Lung (tissue), 12 donors: ENCODE results near the gene SCMH1. TPM values are rescaled to one million over a fixed set of nuclear protein-coding genes. Genes with fewer than 3 reads are reported as not detected.

Experiments used
- ATAC-seq: fragments of 200-7000 bp; cut with Tn5 transposase; one replicate; pipeline ENCODE4 v1.9.1; 2020; ENCODE audit warnings: moderate number of reproducible peaks; ENCODE audit not compliant: insufficient read depth, low FRiP score
- DNase-seq, 3 donors: peaks; one replicate each; pipeline ENCODE4 v3.0.0-alpha.2; 2013 to 2017
- H3K27ac ChIP-seq, 2 donors: one replicate each; pipeline ENCODE4 v1.5.1; 2013; ENCODE audit warnings: mild to moderate bottlenecking in 2 of 2, moderate library complexity in 2 of 2, control low read depth in 1 of 2, inconsistent platforms in 1 of 2, low read depth in 1 of 2, low read length in 1 of 2
- H3K27me3 ChIP-seq, 3 donors: one replicate each; pipeline ENCODE4 v1.5.1; 2013; ENCODE audit warnings: low read length in 2 of 3; ENCODE audit not compliant: control insufficient read depth in 3 of 3, insufficient read depth in 3 of 3
- H3K36me3 ChIP-seq, 4 donors: one replicate each; pipeline ENCODE4 v1.5.1; 2013; ENCODE audit warnings: low read length in 4 of 4, mild to moderate bottlenecking in 1 of 4, moderate library complexity in 1 of 4; ENCODE audit not compliant: control insufficient read depth in 4 of 4, insufficient read depth in 4 of 4
- H3K4me1 ChIP-seq, 5 donors: one replicate each; pipeline ENCODE4 v1.5.1; 2013; ENCODE audit warnings: low read length in 5 of 5, mild to moderate bottlenecking in 2 of 5, moderate library complexity in 1 of 5; ENCODE audit not compliant: control insufficient read depth in 5 of 5, insufficient read depth in 5 of 5
- H3K4me3 ChIP-seq: one replicate; pipeline ENCODE4 v1.5.1; 2013; ENCODE audit warnings: mild to moderate bottlenecking, control low read depth, moderate library complexity
- H3K9ac ChIP-seq, 2 donors: one replicate each; pipeline ENCODE4 v1.5.1; 2013; ENCODE audit warnings: low read length in 2 of 2, control low read depth in 1 of 2; ENCODE audit not compliant: insufficient read depth in 1 of 2
- H3K9me3 ChIP-seq, 4 donors: one replicate each; pipeline ENCODE4 v1.5.1; 2013; ENCODE audit warnings: low read length in 3 of 4, mild to moderate bottlenecking in 1 of 4, moderate library complexity in 1 of 4; ENCODE audit not compliant: control insufficient read depth in 4 of 4, insufficient read depth in 3 of 4
- CTCF ChIP-seq: IDR thresholded peaks from 2 replicates; pipeline ENCODE4 v1.5.1; 2012; ENCODE audit warnings: mild to moderate bottlenecking; ENCODE audit errors: control extremely low read depth, extremely low read depth
- WGBS, 2 donors: extraction: QIAGEN DNeasy Blood & Tissue Kit; methylation state at CpG; one replicate each; pipeline ENCODE4 v1.1.7; 2013; 5-methylcytosine and 5-hydroxymethylcytosine counted together
- polyA plus RNA-seq, 2 donors: library from polyadenylated mRNA; stranded (reverse); fragments of 200-250 nt; gene quantifications; one replicate each; pipeline ENCODE4 v1.2.1, GENCODE V29; 2013
- total RNA-seq, 2 donors: library from RNA; depleted of rRNA in 1 of 2; stranded (reverse); fragments of >200 nt in 1 of 2; gene quantifications; one replicate each; pipeline ENCODE4 v1.2.1, GENCODE V29; 2014 to 2021
- donor health status: control.
- donor health status: control.
- donor health status: Bipolar disorder and iron deficiency.
- donor health status: healthy.
- donor health status: DM: yes; HTN: yes; CAD: no.

Gene SCMH1
- total and polyA plus RNA-seq, 4 donors, result 20.7 to 43.5 (median 28.8) TPM

- Histone ChIP-seq H3K9me3 (no peaks in the 10 kb centered on the region), H3K4me3 (no peak overlapping the region), H3K27ac (no peak overlapping the region), H3K4me1 (peaks cover 0 to 37% (median 3%) of the 10 kb centered on the region in 5 donors), H3K36me3 (no peaks in the 10 kb centered on the region), H3K27me3 (no peaks in the 10 kb centered on the region), H3K9ac (no peak overlapping the region)
- WGBS, 2 donors, result 72 to 88% methylated on average over 2 of the region's 2 CpGs
- no peak for ATAC-seq
- no peak for TF ChIP-seq CTCF
- no peak for DNase-seq
Observed at GRCh38 chr1:41236781-41237180, 5.3 kb downstream of the SCMH1 start.

GRCh38 chr1:41235893-41236292 lies 6.2 kb downstream of the SCMH1 start:
- Histone ChIP-seq H3K36me3 (no peaks in the 10 kb centered on the region), H3K4me1 (peaks cover 0 to 37% (median 3%) of the 10 kb centered on the region in 5 donors), H3K4me3 (no peak overlapping the region), H3K9me3 (no peaks in the 10 kb centered on the region), H3K9ac (no peak overlapping the region), H3K27ac (no peak overlapping the region), H3K27me3 (no peaks in the 10 kb centered on the region)
- ATAC-seq, result no peak
- DNase-seq, result no peak
- TF ChIP-seq CTCF, result no peak

- ATAC-seq, result no peak
- Histone ChIP-seq H3K9ac (no peak overlapping the region), H3K4me1 (peaks cover 0 to 29% (median 0%) of the 10 kb centered on the region in 5 donors), H3K27ac (no peak overlapping the region), H3K4me3 (no peak overlapping the region), H3K27me3 (no peaks in the 10 kb centered on the region), H3K36me3 (no peaks in the 10 kb centered on the region), H3K9me3 (no peaks in the 10 kb centered on the region)
- DNase-seq, result no peak
- no peak for TF ChIP-seq CTCF
- whole genome bisulfite sequencing, 2 donors, result 86 to 89% methylated on average over 1 of the region's 1 CpG
Observed at GRCh38 chr1:41233708-41234107, 8.4 kb downstream of the SCMH1 start.

GRCh38 chr1:41232305-41232704 lies 9.8 kb downstream of the SCMH1 start:
- H3K36me3 ChIP-seq, result no peaks in the 10 kb centered on the region
- no peak overlapping the region for H3K9ac ChIP-seq
- H3K27ac ChIP-seq, result no peak overlapping the region
- DNase-seq (no peak), ATAC-seq (no peak)
- H3K4me3 ChIP-seq, result no peak overlapping the region
- TF ChIP-seq CTCF, result no peak
- WGBS, 2 donors, result 65 to 80% methylated on average over 3 of the region's 3 CpGs
- no peaks in the 10 kb centered on the region for H3K9me3 ChIP-seq
- H3K4me1 ChIP-seq, result peaks cover 0 to 21% (median 3%) of the 10 kb centered on the region in 5 donors
- H3K27me3 ChIP-seq, result no peaks in the 10 kb centered on the region
